Effector CD8-positive, alpha-beta T cell (primary cell): ENCODE measurements around the gene EPN1.
"Not testable (repeated sequence)": the region's sequence is repeated elsewhere in the genome, so short reads cannot be mapped to it uniquely, and the experiment has no call there.

ENCODE experiments used
- DNase-seq: peaks from one replicate; lab custom pipeline; 2025; lab: John Stamatoyannopoulos, UW

The EPN1 gene

GRCh38 chr19:55720214-55720746, 45.3 kb downstream of the EPN1 start:
- no peak for DNase-seq

GRCh38 chr19:55720801-55721200, 45.8 kb downstream of the EPN1 start:
- no peak for DNase-seq

- DNase-seq: no peak
Observed at GRCh38 chr19:55723491-55723890, 48.5 kb downstream of the EPN1 start.

DNA sequence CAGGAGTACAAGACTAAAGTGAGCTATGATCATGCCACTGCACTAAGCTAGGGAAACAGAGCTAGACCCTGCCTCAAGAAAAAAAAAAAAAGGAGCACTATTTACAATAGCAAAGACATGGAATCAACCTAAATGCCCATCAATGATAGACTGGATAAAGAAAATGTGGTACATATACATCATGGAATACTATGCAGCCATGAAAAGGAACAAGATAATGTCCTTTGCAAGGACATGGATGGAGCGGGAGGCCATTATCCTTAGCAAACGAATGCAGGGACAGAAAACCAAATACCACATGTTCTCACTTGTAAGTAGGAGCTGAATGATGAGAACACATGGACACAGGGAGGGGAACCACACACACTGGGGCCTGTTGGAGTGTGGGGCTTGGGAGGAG, 55.4 kb downstream of the EPN1 start:
- DNase-seq: not testable (repeated sequence)

GRCh38 chr19:55738302-55738701, 63.3 kb downstream of the EPN1 start, which contains the start of gene NLRP9:
Gene NLRP9 (minus strand): TSS chr19:55738402. CDS start chr19:55738374, 28 bp downstream.
- no peak for DNase-seq

DNA sequence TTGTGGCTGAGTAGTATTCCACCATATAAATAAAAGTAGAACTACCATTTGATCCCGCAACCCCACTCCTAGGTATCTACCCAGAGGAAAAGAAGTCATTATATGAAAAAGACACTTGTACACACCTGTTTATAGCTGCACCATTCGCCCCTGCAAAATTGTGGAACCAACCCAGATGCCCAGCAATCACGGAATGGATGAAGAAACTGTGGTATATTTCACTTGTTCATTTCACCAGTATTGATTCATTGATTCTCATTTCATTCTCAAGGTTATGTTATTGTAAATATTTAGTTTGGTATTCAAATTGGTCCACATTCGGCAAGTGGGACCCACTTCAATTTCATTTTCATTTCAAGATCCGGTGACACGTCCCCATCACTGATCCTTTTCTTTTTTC, 75.7 kb downstream of the EPN1 start:
- no peak for DNase-seq

DNA sequence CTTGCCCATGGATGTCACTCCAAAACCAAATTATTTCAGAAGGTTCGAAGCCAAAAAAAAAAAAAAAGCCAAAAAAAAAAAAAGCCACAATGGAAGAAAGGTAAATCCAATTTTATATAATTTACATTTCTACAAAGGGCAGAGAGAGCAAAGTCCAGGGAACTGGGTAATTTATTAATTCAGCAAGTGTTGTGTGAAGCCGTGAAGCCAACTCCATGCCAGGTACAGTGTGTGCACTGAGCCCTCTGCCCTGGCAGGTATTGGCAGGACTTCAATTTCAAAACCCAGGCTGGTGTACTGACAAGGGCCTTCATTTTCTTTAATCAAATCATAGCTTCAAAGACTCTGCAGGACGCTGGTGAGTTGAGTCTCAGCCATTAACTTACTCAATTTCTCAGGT, 78.4 kb downstream of the EPN1 start:
- DNase-seq: no peak

- not testable (repeated sequence) for DNase-seq
Observed at GRCh38 chr19:55756808-55757207, 81.8 kb downstream of the EPN1 start.

DNA sequence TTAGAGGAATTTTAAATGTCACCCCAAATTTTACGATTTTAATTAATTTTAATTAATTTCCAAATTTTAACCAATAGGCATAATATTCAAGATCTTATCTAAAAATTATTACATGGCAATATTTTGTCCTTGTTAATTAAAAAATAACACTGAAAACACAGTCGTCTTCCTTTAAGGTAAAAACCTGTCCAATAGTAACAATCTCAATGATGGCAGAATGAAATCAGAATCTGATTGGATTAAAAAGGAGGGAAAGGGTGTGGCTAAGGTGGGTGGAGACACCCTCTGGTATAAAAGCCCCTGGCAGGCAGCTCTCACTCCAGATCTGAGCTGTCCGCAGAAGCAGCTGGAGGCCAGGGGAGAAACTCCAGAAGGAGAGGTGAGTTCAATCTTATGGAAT, 83.8 kb downstream of the EPN1 start, which contains the start of gene RFPL4A:
TSS of gene RFPL4A (plus strand) at position 301 of the 400 bp plus-strand sequence. CDS start 2,704 bp downstream, outside the sequence.
- DNase-seq: not testable (repeated sequence)
